GM12878 (cell line): ENCODE results near the gene BBLN. TPM values are rescaled to one million over a fixed set of nuclear protein-coding genes. Genes with fewer than 3 reads are reported as not detected.

ENCODE experiments used
- ATAC-seq: fragments of 200-7000 bp; cut with Tn5 transposase; 3 replicates; pipeline ENCODE4 v1.9.1; 2020; ENCODE audit warnings: mild to moderate bottlenecking, moderate library complexity
- BruUV-seq: library from RNA; stranded (reverse); fragments of 400-500 nt; replicated peaks from 2 replicates; lab custom pipeline; 2021; lab: Mats Ljungman, UMichigan
- CTCF ChIA-PET: fragments of 300-600 bp; sonication (Branson Sonifier 250); formaldehyde crosslinking; extraction: SDS; loops from one replicate; lab custom pipeline; 2021; ENCODE audit warnings: inconsistent platforms; lab: Yijun Ruan, JAX
- POLR2A ChIA-PET: fragments of 350-600 bp; formaldehyde crosslinking; extraction: SDS; loops from one replicate; lab custom pipeline; 2021; ENCODE audit warnings: inconsistent platforms; lab: Charles Lee
- RAD21 ChIA-PET: fragments of 300-600 bp; sonication (Branson Sonifier 250); formaldehyde crosslinking; loops from one replicate; lab custom pipeline; 2023; ENCODE audit warnings: antibody characterized with exemption; ENCODE audit not compliant: unreplicated experiment; lab: Charles Lee
- SMC1A ChIA-PET: fragments of 300-600 bp; sonication (Branson Sonifier 250); formaldehyde crosslinking; loops from one replicate; lab custom pipeline; 2023; ENCODE audit not compliant: unreplicated experiment, uncharacterized antibody; lab: Charles Lee
- DNase-seq: peaks from one replicate; pipeline ENCODE4 v3.0.0-alpha.2; 2011; ENCODE audit warnings: low read depth, low spot score
- FAIRE-seq: peaks from 3 replicates; lab custom pipeline; 2011; peaks lifted over from hg19 to GRCh38; lab: Jason Lieb, UNC
- H2AFZ ChIP-seq: 2 replicates; pipeline ENCODE4 v1.6.0; 2011; ENCODE audit warnings: low read depth, low read length, control low read depth; ENCODE audit not compliant: control insufficient read depth
- H3K27ac ChIP-seq: 2 replicates; pipeline ENCODE4 v1.5.1; 2011; ENCODE audit warnings: control low read depth; ENCODE audit not compliant: control insufficient read depth, insufficient read depth
- H3K27me3 ChIP-seq, 2 experiments: replicated peaks in 1 of 2; 2 replicates each; pipeline versions ENCODE4 v1.6.0 to v1.6.1; 2011; ENCODE audit warnings: low read length in 1 of 2; ENCODE audit not compliant: control insufficient read depth in 2 of 2, insufficient read depth in 2 of 2
- H3K36me3 ChIP-seq, 2 experiments: 2 replicates each; pipeline ENCODE4 v1.5.1; 2011; ENCODE audit warnings: low read length in 1 of 2; ENCODE audit not compliant: control insufficient read depth in 2 of 2, insufficient read depth in 2 of 2
- H3K4me1 ChIP-seq: 2 replicates; pipeline ENCODE4 v1.6.1; 2011; ENCODE audit warnings: mild to moderate bottlenecking, low read length, moderate library complexity, mixed read lengths; ENCODE audit not compliant: control insufficient read depth, insufficient read depth
- H3K4me2 ChIP-seq: 2 replicates; pipeline ENCODE4 v1.6.0; 2011; ENCODE audit warnings: control low read depth; ENCODE audit not compliant: control insufficient read depth, insufficient read depth
- H3K4me3 ChIP-seq: fragments of 200-600 bp; sonication (generic); 2 replicates; pipeline ENCODE4 v1.5.1; 2016
- H3K79me2 ChIP-seq: 2 replicates; pipeline ENCODE4 v1.6.0; 2011; ENCODE audit warnings: low read length; ENCODE audit not compliant: control insufficient read depth, insufficient read depth
- H3K9ac ChIP-seq: 2 replicates; pipeline ENCODE4 v1.8.0; 2011; ENCODE audit warnings: low read length, control low read depth, mixed read lengths; ENCODE audit not compliant: control insufficient read depth, insufficient read depth
- H3K9me3 ChIP-seq: replicated peaks from 3 replicates; pipeline ENCODE4 v1.5.1; 2011; ENCODE audit warnings: mild to moderate bottlenecking, low read length; ENCODE audit not compliant: control insufficient read depth, insufficient read depth
- H4K20me1 ChIP-seq: 2 replicates; pipeline ENCODE4 v1.6.0; 2011; ENCODE audit not compliant: control insufficient read depth, insufficient read depth
- GATAD2B ChIP-seq: fragments of 450-650 bp; conservative IDR thresholded peaks from 2 replicates; pipeline ENCODE4 v1.6.1; 2017; ENCODE audit warnings: low read depth, mild to moderate bottlenecking, moderate library complexity
- HDGF ChIP-seq: fragments of 450-650 bp; IDR thresholded peaks from 2 replicates; pipeline ENCODE4 v1.6.1; 2016; ENCODE audit warnings: antibody characterized with exemption
- KDM1A ChIP-seq: fragments of 200-600 bp; sonication (generic); IDR thresholded peaks from 2 replicates; pipeline ENCODE4 v1.6.1; 2016; ENCODE audit warnings: borderline replicate concordance
- MXI1 ChIP-seq: fragments of 150-350 bp; IDR thresholded peaks from 2 replicates; pipeline ENCODE4 v1.6.1; 2011; ENCODE audit warnings: low read depth, mild to moderate bottlenecking, inconsistent platforms, low read length, improper control_type of control experiment
- PKNOX1 ChIP-seq: fragments of 450-650 bp; IDR thresholded peaks from 2 replicates; pipeline ENCODE4 v1.6.1; 2016; ENCODE audit warnings: mild to moderate bottlenecking
- PML ChIP-seq: IDR thresholded peaks from 2 replicates; pipeline ENCODE4 v1.6.1; 2012; ENCODE audit warnings: low read length, inconsistent platforms
- POLR2A ChIP-seq: IDR thresholded peaks from 2 replicates; pipeline ENCODE4 v1.6.1; 2011; ENCODE audit warnings: low read depth, mild to moderate bottlenecking, low read length
- RBBP5 ChIP-seq: fragments of 200-600 bp; sonication (generic); conservative IDR thresholded peaks from 2 replicates; pipeline ENCODE4 v1.6.1; 2016
- TAF1 ChIP-seq: IDR thresholded peaks from 2 replicates; pipeline ENCODE4 v1.6.1; 2011; ENCODE audit warnings: mild to moderate bottlenecking, low read depth, low read length, borderline replicate concordance
- ZBED1 ChIP-seq: IDR thresholded peaks from 2 replicates; pipeline ENCODE4 v1.6.1; 2016; ENCODE audit warnings: borderline replicate concordance
- ZNF24 ChIP-seq: fragments of 450-650 bp; IDR thresholded peaks from 2 replicates; pipeline ENCODE4 v1.6.1; 2017; ENCODE audit warnings: antibody characterized with exemption, mild to moderate bottlenecking
- ZNF274 ChIP-seq: IDR thresholded peaks from one replicate; pipeline ENCODE4 v1.8.0; 2011; ENCODE audit not compliant: insufficient read length, insufficient read depth
- ZNF384 ChIP-seq: IDR thresholded peaks from 2 replicates; pipeline ENCODE4 v1.6.1; 2012; ENCODE audit warnings: low read depth, mild to moderate bottlenecking, low read length, improper control_type of control experiment, borderline replicate concordance
- ZNF622 ChIP-seq: fragments of 450-650 bp; IDR thresholded peaks from 2 replicates; pipeline ENCODE4 v1.6.1; 2017; ENCODE audit warnings: mild to moderate bottlenecking, inconsistent platforms
- WGBS: methylation state at CpG from one replicate; pipeline ENCODE4 v1.1.6; 2016; ENCODE audit warnings: low lambda C conversion rate; ENCODE audit not compliant: insufficient replicate concordance, insufficient coverage; ENCODE audit errors: missing lambda C conversion rate; 5-methylcytosine and 5-hydroxymethylcytosine counted together
- in situ Hi-C: fragments of 300-500 bp; cut with MboI; formaldehyde crosslinking; loops from 9 replicates; pipeline ENCODE4 v1.14.3; 2018; ENCODE audit warnings: mixed read lengths
- intact Hi-C: fragments of 100-400 bp; cut with micrococcal nuclease; formaldehyde crosslinking; loops from one replicate; pipeline ENCODE4 v1.14.2; 2022; ENCODE audit not compliant: unreplicated experiment
- polyA plus RNA-seq, 11 experiments: library from polyadenylated mRNA; depleted of rRNA in 4 of 11; unstranded in 6 of 11; stranded (reverse) in 5 of 11; fragments of >200 nt; fragmentation: Nextera tagmentation in 4 of 11; fragmentation: Illumina TruSeq in 1 of 11; extraction: Ambion mirVana in 4 of 11; extraction: Trizol in 1 of 11; gene quantifications; 1 replicate in 1 of 11; 2 replicates in 10 of 11; pipeline versions ENCODE4 v1.2.1 to v1.2.3, GENCODE V29; 2011 to 2016; ENCODE audit warnings: inconsistent platforms in 2 of 11, missing spikeins in 2 of 11, low read depth in 1 of 11
- total RNA-seq, 4 experiments: library from RNA; depleted of rRNA in 3 of 4; stranded (reverse); fragments of >200 nt in 3 of 4; fragmentation: Illumina TruSeq in 1 of 4; extraction: Trizol in 1 of 4; gene quantifications; 2 replicates each; pipeline versions ENCODE4 v1.2.1 to v1.2.3, GENCODE V29; 2013 to 2021
- TF ChIP-seq, protein P1 (sequence below): fragments of 450-650 bp; IDR thresholded peaks from 2 replicates; pipeline ENCODE4 v1.6.1; 2016; ENCODE audit warnings: mild to moderate bottlenecking
- TF ChIP-seq, protein P2 (sequence below): fragments of 450-650 bp; IDR thresholded peaks from 2 replicates; pipeline ENCODE4 v1.6.1; 2017; ENCODE audit warnings: borderline replicate concordance
- TF ChIP-seq, protein P3 (sequence below): IDR thresholded peaks from 2 replicates; pipeline ENCODE4 v1.6.1; 2012; ENCODE audit warnings: low read depth, low read length, improper control_type of control experiment
- TF ChIP-seq, protein P4 (sequence below): IDR thresholded peaks from 2 replicates; pipeline ENCODE4 v1.6.1; 2012; ENCODE audit warnings: low read depth, low read length, improper control_type of control experiment
- TF ChIP-seq, protein P5 (sequence below): fragments of 450-650 bp; IDR thresholded peaks from 2 replicates; pipeline ENCODE4 v1.6.1; 2017; ENCODE audit warnings: mild to moderate bottlenecking

Gene BBLN
- total and polyA plus RNA-seq, 10 of the 15 experiments (the other 5 are each of a cell fraction or from before 2014, with no cell fraction given) = 3.8 to 194 (median 66.2) TPM

- no peak overlapping the region for H2AFZ ChIP-seq
- H3K36me3 ChIP-seq = no peaks in the 10 kb centered on the region
- no peak overlapping the region for H3K9ac ChIP-seq
- peak; percentile 37; the same call in 1 of the 3 replicates for ATAC-seq
- BruUV-seq = no TSS peak
- no peaks in the 10 kb centered on the region for H3K4me1 ChIP-seq
- H3K27me3 ChIP-seq = peaks cover 0 to 1% of the 10 kb centered on the region in 2 experiments; a peak in 2 of 4 replicates
- FAIRE-seq = no peak
- no peaks in the 10 kb centered on the region for H3K79me2 ChIP-seq
- CTCF ChIA-PET = interaction anchor here (0.8 to 1.5 kb wide), 2 partner anchors 15 to 18 kb away, joined by 3 to 4 read pairs; no protein-coding TSS in a partner anchor
- H3K4me3 ChIP-seq = no peak overlapping the region
- no peak overlapping the region for H3K4me2 ChIP-seq
- no peaks in the 10 kb centered on the region for H4K20me1 ChIP-seq
- WGBS = 47% methylated on average over 8 of the region's 8 CpGs
- in situ Hi-C loops (no loop called here), intact Hi-C loops (no loop called here)
- H3K9me3 ChIP-seq = no peaks in the 10 kb centered on the region
- SMC1A ChIA-PET = interaction anchor here (1.0 kb wide), 1 partner anchor 26 kb away, joined by 3 read pairs; no protein-coding TSS in a partner anchor
- H3K27ac ChIP-seq = no peak overlapping the region
- POLR2A ChIA-PET = no interaction called here
- RAD21 ChIA-PET = no interaction called here
- no peak for DNase-seq
- no peak for TF ChIP-seq PKNOX1
- no peak for TF ChIP-seq ZNF622
- no peak for TF ChIP-seq KDM1A
- TF ChIP-seq ZNF384 = no peak
- TF ChIP-seq, protein P1, sequence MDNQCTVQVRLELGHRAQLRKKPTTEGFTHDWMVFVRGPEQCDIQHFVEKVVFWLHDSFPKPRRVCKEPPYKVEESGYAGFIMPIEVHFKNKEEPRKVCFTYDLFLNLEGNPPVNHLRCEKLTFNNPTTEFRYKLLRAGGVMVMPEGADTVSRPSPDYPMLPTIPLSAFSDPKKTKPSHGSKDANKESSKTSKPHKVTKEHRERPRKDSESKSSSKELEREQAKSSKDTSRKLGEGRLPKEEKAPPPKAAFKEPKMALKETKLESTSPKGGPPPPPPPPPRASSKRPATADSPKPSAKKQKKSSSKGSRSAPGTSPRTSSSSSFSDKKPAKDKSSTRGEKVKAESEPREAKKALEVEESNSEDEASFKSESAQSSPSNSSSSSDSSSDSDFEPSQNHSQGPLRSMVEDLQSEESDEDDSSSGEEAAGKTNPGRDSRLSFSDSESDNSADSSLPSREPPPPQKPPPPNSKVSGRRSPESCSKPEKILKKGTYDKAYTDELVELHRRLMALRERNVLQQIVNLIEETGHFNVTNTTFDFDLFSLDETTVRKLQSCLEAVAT = no peak
- TF ChIP-seq, protein P2, sequence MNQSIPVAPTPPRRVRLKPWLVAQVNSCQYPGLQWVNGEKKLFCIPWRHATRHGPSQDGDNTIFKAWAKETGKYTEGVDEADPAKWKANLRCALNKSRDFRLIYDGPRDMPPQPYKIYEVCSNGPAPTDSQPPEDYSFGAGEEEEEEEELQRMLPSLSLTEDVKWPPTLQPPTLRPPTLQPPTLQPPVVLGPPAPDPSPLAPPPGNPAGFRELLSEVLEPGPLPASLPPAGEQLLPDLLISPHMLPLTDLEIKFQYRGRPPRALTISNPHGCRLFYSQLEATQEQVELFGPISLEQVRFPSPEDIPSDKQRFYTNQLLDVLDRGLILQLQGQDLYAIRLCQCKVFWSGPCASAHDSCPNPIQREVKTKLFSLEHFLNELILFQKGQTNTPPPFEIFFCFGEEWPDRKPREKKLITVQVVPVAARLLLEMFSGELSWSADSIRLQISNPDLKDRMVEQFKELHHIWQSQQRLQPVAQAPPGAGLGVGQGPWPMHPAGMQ = no peak
- TF ChIP-seq MXI1 = no peak
- TF ChIP-seq, protein P3, sequence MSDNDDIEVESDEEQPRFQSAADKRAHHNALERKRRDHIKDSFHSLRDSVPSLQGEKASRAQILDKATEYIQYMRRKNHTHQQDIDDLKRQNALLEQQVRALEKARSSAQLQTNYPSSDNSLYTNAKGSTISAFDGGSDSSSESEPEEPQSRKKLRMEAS = no peak
- TF ChIP-seq ZBED1 = no peak
- TF ChIP-seq POLR2A = no peak
- no peak for TF ChIP-seq TAF1
- TF ChIP-seq, protein P4, sequence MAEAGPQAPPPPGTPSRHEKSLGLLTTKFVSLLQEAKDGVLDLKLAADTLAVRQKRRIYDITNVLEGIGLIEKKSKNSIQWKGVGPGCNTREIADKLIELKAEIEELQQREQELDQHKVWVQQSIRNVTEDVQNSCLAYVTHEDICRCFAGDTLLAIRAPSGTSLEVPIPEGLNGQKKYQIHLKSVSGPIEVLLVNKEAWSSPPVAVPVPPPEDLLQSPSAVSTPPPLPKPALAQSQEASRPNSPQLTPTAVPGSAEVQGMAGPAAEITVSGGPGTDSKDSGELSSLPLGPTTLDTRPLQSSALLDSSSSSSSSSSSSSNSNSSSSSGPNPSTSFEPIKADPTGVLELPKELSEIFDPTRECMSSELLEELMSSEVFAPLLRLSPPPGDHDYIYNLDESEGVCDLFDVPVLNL = no peak
- no peak for TF ChIP-seq RBBP5
- no peak for TF ChIP-seq GATAD2B
- TF ChIP-seq ZNF24 = no peak
- no peak for TF ChIP-seq PML
- no peak for TF ChIP-seq HDGF
- TF ChIP-seq ZNF274 = no peak
- TF ChIP-seq, protein P5, sequence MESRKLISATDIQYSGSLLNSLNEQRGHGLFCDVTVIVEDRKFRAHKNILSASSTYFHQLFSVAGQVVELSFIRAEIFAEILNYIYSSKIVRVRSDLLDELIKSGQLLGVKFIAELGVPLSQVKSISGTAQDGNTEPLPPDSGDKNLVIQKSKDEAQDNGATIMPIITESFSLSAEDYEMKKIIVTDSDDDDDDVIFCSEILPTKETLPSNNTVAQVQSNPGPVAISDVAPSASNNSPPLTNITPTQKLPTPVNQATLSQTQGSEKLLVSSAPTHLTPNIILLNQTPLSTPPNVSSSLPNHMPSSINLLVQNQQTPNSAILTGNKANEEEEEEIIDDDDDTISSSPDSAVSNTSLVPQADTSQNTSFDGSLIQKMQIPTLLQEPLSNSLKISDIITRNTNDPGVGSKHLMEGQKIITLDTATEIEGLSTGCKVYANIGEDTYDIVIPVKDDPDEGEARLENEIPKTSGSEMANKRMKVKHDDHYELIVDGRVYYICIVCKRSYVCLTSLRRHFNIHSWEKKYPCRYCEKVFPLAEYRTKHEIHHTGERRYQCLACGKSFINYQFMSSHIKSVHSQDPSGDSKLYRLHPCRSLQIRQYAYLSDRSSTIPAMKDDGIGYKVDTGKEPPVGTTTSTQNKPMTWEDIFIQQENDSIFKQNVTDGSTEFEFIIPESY = no peak
These were observed 16.4 kb upstream of the BBLN start for GRCh38 chr9:128143525-128144238.
